HG03103 (cell line): ENCODE data around the gene SLC38A2.

Experiments used
- ATAC-seq: cut with Tn5 transposase; IDR thresholded peaks from one replicate; pipeline ENCODE4 v1.9.1; 2021; ENCODE audit warnings: low read depth; ENCODE audit not compliant: unreplicated experiment

The SLC38A2 gene

DNA sequence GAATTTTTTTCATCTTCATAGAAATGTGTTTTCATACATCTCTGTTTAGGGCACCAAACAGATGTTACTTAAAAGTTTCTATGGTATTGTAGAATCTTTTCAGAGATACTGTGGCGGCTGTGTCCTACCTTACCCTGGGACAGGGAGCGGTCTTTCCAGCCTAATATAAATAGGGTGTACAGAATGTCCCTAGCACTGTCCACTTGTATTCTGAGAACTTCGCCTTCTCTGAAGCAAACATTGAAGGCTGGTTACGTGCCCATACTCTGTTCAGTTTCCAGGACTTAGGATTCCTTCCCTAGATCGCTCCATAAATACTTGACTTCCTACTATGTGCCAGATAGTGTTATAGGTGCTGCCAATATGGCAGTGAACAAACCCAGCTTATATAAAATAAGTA is 24.3 kb upstream of the SLC38A2 start:
- no peak for ATAC-seq

GRCh38 chr12:46395388-46395787 is 22.8 kb upstream of the SLC38A2 start:
- no peak for ATAC-seq

- ATAC-seq: no peak
These were observed 19.1 kb upstream of the SLC38A2 start for GRCh38 chr12:46391630-46392029.

GRCh38 chr12:46390881-46391280 is 18.3 kb upstream of the SLC38A2 start:
- ATAC-seq: no peak

- ATAC-seq: no peak
These were observed 17.7 kb upstream of the SLC38A2 start for GRCh38 chr12:46390304-46390703.

- ATAC-seq: no peak
These were observed 16.6 kb upstream of the SLC38A2 start for GRCh38 chr12:46389031-46389616.

- ATAC-seq: peak; percentile 59
These were observed 16.0 kb upstream of the SLC38A2 start for GRCh38 chr12:46388427-46389021.

- no peak for ATAC-seq
These were observed 15.1 kb upstream of the SLC38A2 start for GRCh38 chr12:46387670-46388069.

- peak; percentile 21 for ATAC-seq
These were observed 14.5 kb upstream of the SLC38A2 start for GRCh38 chr12:46386877-46387629.

- ATAC-seq: no peak
These were observed 13.8 kb upstream of the SLC38A2 start for GRCh38 chr12:46386360-46386867.

DNA sequence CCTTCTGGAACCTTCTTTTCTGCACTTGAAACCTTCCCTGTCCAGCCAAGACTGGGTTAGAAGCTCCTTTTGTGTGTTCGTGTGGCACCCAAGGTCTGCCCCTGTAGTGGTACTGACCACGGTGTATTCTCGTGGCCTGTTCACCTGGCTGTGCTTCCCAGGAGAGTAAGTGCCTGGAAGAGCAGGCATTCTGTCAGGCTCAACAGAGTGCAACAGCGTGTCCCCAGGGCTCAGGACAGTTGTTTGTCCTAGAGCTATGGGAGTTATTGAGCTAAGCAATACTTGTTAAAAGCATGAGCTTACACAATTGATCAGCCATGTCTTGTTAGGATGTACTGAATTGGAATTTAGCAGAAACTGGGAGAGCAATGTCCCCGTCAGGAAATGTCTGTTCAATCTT is 12.9 kb upstream of the SLC38A2 start:
- ATAC-seq: no peak

DNA sequence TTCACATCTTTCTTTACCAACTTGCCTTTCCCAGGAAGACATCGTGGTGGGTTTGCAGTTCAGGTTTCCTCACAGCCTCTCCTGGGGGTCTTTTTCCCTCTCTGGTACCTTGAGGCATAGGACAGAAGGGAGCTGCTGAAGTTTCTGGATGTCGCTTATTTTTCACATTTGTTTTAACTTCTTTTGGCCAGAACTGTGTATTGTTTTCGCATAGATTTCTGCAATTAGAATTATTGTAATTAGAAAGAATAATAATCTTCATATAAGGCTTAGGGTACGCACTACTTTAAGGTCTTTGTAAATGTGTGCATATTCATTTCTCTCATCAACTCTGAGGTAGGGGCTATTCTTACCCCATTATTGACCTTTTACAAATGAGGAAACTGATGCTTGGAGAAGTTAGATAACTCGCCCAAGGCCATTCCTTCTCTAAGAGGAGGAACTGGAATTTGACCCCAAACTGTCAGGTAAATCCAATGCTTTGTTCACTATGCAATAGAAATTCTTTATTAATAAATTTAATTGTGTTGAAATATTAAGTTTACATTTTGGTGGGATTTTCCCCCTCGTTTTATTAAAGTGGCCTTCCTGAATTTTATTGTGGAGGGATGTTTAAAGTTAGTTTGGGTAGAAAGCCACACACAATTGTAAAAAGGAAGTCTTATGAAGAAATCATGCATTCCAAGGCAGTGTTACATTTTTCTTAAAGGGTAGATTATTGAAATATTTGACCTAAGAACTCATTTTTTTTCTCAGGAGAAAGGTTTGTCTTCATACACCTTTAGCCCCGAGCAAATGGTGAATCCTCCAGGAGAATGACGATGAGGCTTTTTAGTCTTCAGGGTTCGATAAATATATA is 12.1 kb upstream of the SLC38A2 start:
- no peak for ATAC-seq

- ATAC-seq: peak; percentile 28
These were observed 11.3 kb upstream of the SLC38A2 start for GRCh38 chr12:46383654-46384450.

DNA sequence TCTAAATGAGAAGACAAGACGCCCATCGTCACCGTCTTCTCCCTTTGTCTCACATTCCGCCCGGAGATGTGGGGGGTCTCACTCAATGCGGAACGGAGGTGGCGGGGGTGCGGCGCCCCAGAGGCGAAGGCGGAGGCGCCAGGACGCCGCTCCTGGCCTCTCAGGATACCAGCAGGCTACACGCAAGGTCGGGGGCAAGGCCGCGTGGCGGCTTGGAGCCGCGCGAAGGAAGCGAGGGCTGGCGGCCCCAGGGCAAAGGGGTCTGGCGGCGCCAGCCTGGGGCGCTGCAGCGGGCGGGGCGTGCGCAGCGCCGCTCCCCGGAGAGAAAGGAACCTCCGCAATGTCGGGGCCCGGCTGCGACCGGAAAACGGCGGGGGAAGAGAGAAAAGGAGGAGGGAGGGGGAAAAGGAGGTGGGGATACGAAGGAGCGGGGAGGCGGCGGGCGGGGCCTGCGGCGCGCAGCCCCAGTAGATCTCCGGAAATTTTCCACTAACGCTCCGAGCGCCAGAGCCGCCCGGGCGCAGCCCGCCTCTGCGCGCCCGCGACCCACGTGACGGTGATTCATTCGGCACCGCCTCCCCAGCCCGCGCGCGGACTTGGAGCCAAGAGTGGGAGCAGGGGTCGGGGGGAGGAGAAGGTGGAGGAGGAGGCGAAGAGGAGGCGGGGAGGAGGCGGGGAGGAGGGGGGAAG is 10.5 kb upstream of the SLC38A2 start:
- ATAC-seq: peak; percentile 70

DNA sequence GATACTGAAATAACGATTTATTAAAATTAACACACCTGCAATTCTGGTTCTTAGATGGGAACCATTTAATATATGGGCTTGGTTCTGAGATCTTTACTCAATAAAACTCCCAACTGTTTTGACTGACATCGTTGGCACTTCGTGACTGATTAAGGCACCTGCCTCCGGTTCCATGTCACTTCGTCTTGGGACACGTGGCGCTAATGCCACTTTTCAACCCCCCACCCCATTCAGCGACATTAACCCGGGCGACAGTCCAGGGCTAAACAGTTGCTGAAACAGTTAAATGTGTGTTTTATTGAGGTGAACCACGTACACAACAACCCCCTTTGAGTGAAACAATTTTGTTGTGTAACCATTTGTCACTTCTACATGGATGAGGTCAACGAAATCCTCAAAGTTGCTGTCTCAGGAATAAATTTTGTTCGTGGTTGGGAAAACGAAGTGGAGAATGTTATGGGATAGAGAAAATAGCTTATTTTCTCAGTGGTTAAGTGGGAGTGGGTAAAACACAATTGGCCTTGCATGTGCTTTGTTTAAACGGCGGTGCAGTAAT is 9.9 kb upstream of the SLC38A2 start:
- ATAC-seq: no peak

GRCh38 chr12:46380881-46381280 is 8.3 kb upstream of the SLC38A2 start:
- ATAC-seq: no peak

DNA sequence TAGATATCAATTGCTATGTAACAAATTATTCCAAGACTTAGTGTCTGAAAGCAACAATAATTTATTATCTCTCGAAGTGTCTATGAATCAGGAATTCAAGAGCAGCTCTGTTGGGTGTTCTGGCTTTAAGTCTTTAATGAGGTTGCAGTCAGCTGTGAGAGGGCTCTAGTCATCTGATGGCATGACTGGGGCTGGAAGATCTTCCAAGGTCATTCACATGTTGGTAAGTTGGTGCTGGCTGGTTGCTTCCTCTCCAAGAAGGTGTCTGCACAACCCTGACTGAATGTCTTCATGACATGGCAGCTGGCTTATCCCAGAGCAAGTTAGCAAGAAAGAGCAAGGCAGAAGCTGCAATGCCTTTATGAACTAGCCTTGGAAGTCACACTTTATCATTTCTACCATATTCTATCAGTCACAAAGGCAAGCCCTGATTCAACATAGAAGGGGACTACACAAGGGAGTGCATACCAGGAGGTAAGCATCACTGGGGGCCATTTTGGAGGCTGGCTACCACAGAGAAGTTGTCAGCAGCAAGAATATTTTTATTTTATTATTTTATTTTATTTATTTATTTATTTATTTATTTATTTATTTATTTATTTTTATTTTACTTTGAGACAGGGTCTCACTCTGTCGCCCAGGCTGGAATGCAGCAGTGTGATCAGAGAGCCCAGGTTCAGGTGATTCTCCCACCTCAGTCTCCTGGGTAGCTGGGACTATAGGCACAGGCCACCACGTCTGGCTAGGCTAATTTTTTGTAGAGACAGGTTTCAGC is 7.6 kb upstream of the SLC38A2 start:
- ATAC-seq: no peak

DNA sequence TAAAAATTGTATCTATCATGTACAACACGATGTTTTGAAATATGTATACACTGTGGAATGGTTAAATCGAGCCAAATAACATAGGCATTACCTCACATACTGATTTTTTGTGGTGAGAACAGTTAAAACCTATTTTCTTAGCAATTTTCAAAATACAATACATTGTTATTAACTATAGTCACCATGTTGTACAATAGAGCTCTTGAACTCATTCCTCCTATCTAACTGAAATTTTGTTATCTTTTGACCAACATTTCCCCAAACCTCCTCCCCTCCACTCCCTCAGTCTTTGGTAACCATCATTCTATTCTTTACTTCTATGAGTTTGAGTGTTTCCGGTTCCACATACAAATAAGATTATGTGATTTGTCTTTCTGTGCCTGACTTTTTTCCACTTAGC is 6.8 kb upstream of the SLC38A2 start:
- ATAC-seq: no peak
